T-cell (primary cell): Measurements from ENCODE around the gene C1QTNF7. TPM values are rescaled to one million over a fixed set of nuclear protein-coding genes. Genes with fewer than 3 reads are reported as not detected.

Experiments used
- ATAC-seq, 4 experiments: fragments of 200-7000 bp in 3 of 4; fragments of 150-1000 bp in 1 of 4; cut with Tn5 transposase; replicated peaks in 1 of 4; 1 replicate in 3 of 4; 2 replicates in 1 of 4; pipeline ENCODE4 v1.10.0; 2021; ENCODE audit warnings: moderate library complexity in 3 of 4, mild to moderate bottlenecking in 2 of 4, moderate number of reproducible peaks in 1 of 4
- CTCF ChIA-PET, 2 donors: fragments of 300-600 bp; sonication (Branson Sonifier 250); formaldehyde crosslinking; loops; one replicate each; lab custom pipeline; 2022; ENCODE audit warnings: antibody characterized with exemption in 2 of 2; lab: Charles Lee
- POLR2A ChIA-PET, 2 donors: fragments of 300-600 bp; sonication (Branson Sonifier 250); formaldehyde crosslinking; loops; one replicate each; lab custom pipeline; 2022; ENCODE audit warnings: antibody characterized with exemption in 2 of 2; lab: Charles Lee
- DNase-seq, 35 experiments: peaks; one replicate each; pipeline versions ENCODE4 v3.0.0 to v3.0.0-alpha.2; 2013 to 2023
- H3K27ac ChIP-seq: one replicate; pipeline ENCODE4 v1.5.1; 2013; ENCODE audit warnings: low read length
- H3K27me3 ChIP-seq, 2 experiments: replicated peaks in 1 of 2; 1 replicate in 1 of 2; 2 replicates in 1 of 2; pipeline versions ENCODE4 v1.6.1 to v1.7.0; 2013; ENCODE audit warnings: low read length in 1 of 2, mixed read lengths in 1 of 2; ENCODE audit not compliant: control insufficient read depth in 2 of 2, insufficient read depth in 2 of 2; ENCODE audit errors: extremely low read depth in 1 of 2
- H3K36me3 ChIP-seq, 2 donors: 1 replicate in 1 of 2; 2 replicates in 1 of 2; pipeline versions ENCODE4 v1.6.1 to v1.7.0; 2013; ENCODE audit warnings: low read length in 1 of 2; ENCODE audit not compliant: control insufficient read depth in 2 of 2, insufficient read depth in 1 of 2; ENCODE audit errors: extremely low read depth in 1 of 2
- H3K4me1 ChIP-seq, 2 experiments: 1 replicate in 1 of 2; 2 replicates in 1 of 2; pipeline versions ENCODE4 v1.6.1 to v1.7.0; 2013; ENCODE audit warnings: low read length in 2 of 2, mixed read lengths in 1 of 2; ENCODE audit not compliant: insufficient read depth in 2 of 2, control insufficient read depth in 1 of 2; ENCODE audit errors: extremely low read depth in 1 of 2
- H3K4me3 ChIP-seq, 2 donors: 1 replicate in 1 of 2; 2 replicates in 1 of 2; pipeline versions ENCODE4 v1.5.1 to v1.7.0; 2013; ENCODE audit warnings: mild to moderate bottlenecking in 2 of 2, low read length in 1 of 2, moderate library complexity in 1 of 2; ENCODE audit not compliant: control insufficient read depth in 1 of 2; ENCODE audit errors: extremely low read depth in 1 of 2
- H3K9me3 ChIP-seq: 2 replicates; pipeline ENCODE4 v1.7.0; 2013
- H3K27ac Mint-ChIP-seq, 2 donors: one replicate each; pipeline ENCODE4 v1.8.0; 2020 to 2021; ENCODE audit warnings: mild to moderate bottlenecking in 2 of 2, mixed read lengths in 2 of 2
- H3K27me3 Mint-ChIP-seq, 2 donors: one replicate each; pipeline ENCODE4 v1.8.0; 2021 to 2022; ENCODE audit warnings: mixed read lengths in 2 of 2
- H3K36me3 Mint-ChIP-seq: one replicate; pipeline ENCODE4 v1.8.0; 2021; ENCODE audit warnings: mixed read lengths
- H3K4me1 Mint-ChIP-seq, 3 donors: one replicate each; pipeline ENCODE4 v1.8.0; 2020 to 2022; ENCODE audit warnings: mixed read lengths in 3 of 3, mild to moderate bottlenecking in 1 of 3
- H3K4me3 Mint-ChIP-seq, 3 donors: one replicate each; pipeline ENCODE4 v1.8.0; 2020 to 2022; ENCODE audit warnings: mild to moderate bottlenecking in 3 of 3, mixed read lengths in 3 of 3, moderate library complexity in 3 of 3
- H3K9me3 Mint-ChIP-seq, 3 donors: one replicate each; pipeline ENCODE4 v1.8.0; 2020 to 2022; ENCODE audit warnings: mixed read lengths in 3 of 3
- WGBS: methylation state at CpG from one replicate; pipeline ENCODE4 v1.1.5; 2013; ENCODE audit warnings: missing lambda C conversion rate; ENCODE audit not compliant: insufficient coverage; 5-methylcytosine and 5-hydroxymethylcytosine counted together
- total RNA-seq, 35 experiments: library from RNA in 6 of 35; stranded (reverse) in 6 of 35; fragments of 120-200 nt in 1 of 35; gene quantifications; one replicate each; pipeline versions ENCODE4 v1.2.1 to v1.2.4 and lab custom pipeline; 2013 to 2026

C1QTNF7 gene
- total RNA-seq, 5 donors from 2014 or later (not counting 1 experiment from before 2014, with no cell fraction given) = not detected

- peaks cover 13% of the 10 kb centered on the region for H3K36me3 Mint-ChIP-seq
Observed at GRCh38 chr4:15444276-15444675, 16.4 kb downstream of the C1QTNF7 start.

GRCh38 chr4:15444879-15445547, 17.2 kb downstream of the C1QTNF7 start:
- POLR2A ChIA-PET = interaction anchor here in 1 of 2 donors (0.7 kb wide), 1 partner anchor 184 kb away, joined by 3 read pairs; no protein-coding TSS in a partner anchor
- Mint-ChIP-seq H3K27ac (peak overlapping the region in 1 of 2 donors; percentile 40), H3K4me1 (peaks cover 8 to 16% (median 11%) of the 10 kb centered on the region in 3 donors), H3K4me3 (no peak overlapping the region), H3K9me3 (no peaks in the 10 kb centered on the region), H3K36me3 (peaks cover 13% of the 10 kb centered on the region), H3K27me3 (peaks cover 0 to 1% of the 10 kb centered on the region in 2 donors)
- Histone ChIP-seq H3K4me3 (no peak overlapping the region), H3K9me3 (no peaks in the 10 kb centered on the region), H3K36me3 (no peaks in the 10 kb centered on the region), H3K4me1 (peaks cover 0 to 2% of the 10 kb centered on the region in 2 experiments), H3K27ac (no peak overlapping the region), H3K27me3 (no peaks in the 10 kb centered on the region)
- CTCF ChIA-PET = interaction anchor here in 1 of 2 donors (0.6 kb wide), 1 partner anchor 368 kb away, joined by 5 read pairs; no protein-coding TSS in a partner anchor
- DNase-seq (no peak), ATAC-seq (peak in 2 of 4 experiments; percentile 29 to 45)
- WGBS = no CpG with 5 or more reads among the region's 4 CpGs

More at GRCh38 chr4:15444276-15444675, 16.4 kb downstream of the C1QTNF7 start:
- Histone ChIP-seq H3K27ac (no peak overlapping the region), H3K4me3 (no peak overlapping the region), H3K4me1 (peaks cover 0 to 2% of the 10 kb centered on the region in 2 experiments), H3K36me3 (no peaks in the 10 kb centered on the region), H3K27me3 (no peaks in the 10 kb centered on the region), H3K9me3 (no peaks in the 10 kb centered on the region)
- H3K4me3 Mint-ChIP-seq = no peak overlapping the region
- H3K27me3 Mint-ChIP-seq = peaks cover 0 to 1% of the 10 kb centered on the region in 2 donors
- H3K4me1 Mint-ChIP-seq = peaks cover 8 to 11% (median 11%) of the 10 kb centered on the region in 3 donors
- H3K27ac Mint-ChIP-seq = no peak overlapping the region
- POLR2A ChIA-PET = interaction anchor here in 1 of 2 donors (0.6 kb wide), 1 partner anchor 1656 kb away, joined by 4 read pairs; no protein-coding TSS in a partner anchor
- CTCF ChIA-PET = no interaction called here
- no peak for ATAC-seq
- no peak for DNase-seq
- no CpG with 5 or more reads among the region's 7 CpGs for WGBS
- no peaks in the 10 kb centered on the region for H3K9me3 Mint-ChIP-seq

- peaks cover 0 to 22% (median 0%) of the 10 kb centered on the region in 3 donors for H3K4me1 Mint-ChIP-seq
- DNase-seq = no peak
- no peaks in the 10 kb centered on the region for H3K9me3 Mint-ChIP-seq
- no peak overlapping the region for H3K27ac ChIP-seq
- H3K27me3 Mint-ChIP-seq = peaks cover 0 to 1% of the 10 kb centered on the region in 2 donors
- H3K27ac Mint-ChIP-seq = no peak overlapping the region
- ChIA-PET POLR2A (no interaction called here), CTCF (interaction anchor here in 1 of 2 donors (0.6 kb wide), 1 partner anchor 218 kb away, joined by 3 read pairs; no protein-coding TSS in a partner anchor)
- no peaks in the 10 kb centered on the region for H3K27me3 ChIP-seq
- no peaks in the 10 kb centered on the region for H3K4me1 ChIP-seq
- no peaks in the 10 kb centered on the region for H3K36me3 ChIP-seq
- peaks cover 6% of the 10 kb centered on the region for H3K36me3 Mint-ChIP-seq
- WGBS = no CpG with 5 or more reads among the region's 1 CpG
- no peak overlapping the region for H3K4me3 Mint-ChIP-seq
- H3K9me3 ChIP-seq = no peaks in the 10 kb centered on the region
- H3K4me3 ChIP-seq = no peak overlapping the region
- ATAC-seq = no peak
Observed at GRCh38 chr4:15451181-15451865, 23.5 kb downstream of the C1QTNF7 start.

- H3K27ac ChIP-seq = no peak overlapping the region
- Mint-ChIP-seq H3K27ac (no peak overlapping the region), H3K27me3 (peaks cover 0 to under 1% of the 10 kb centered on the region in 2 donors), H3K4me3 (no peak overlapping the region), H3K9me3 (no peaks in the 10 kb centered on the region), H3K36me3 (peaks cover under 1% of the 10 kb centered on the region), H3K4me1 (peaks cover 0 to 25% (median 6%) of the 10 kb centered on the region in 3 donors)
- H3K4me1 ChIP-seq = no peaks in the 10 kb centered on the region
- ATAC-seq = no peak
- POLR2A ChIA-PET = no interaction called here
- no peaks in the 10 kb centered on the region for H3K36me3 ChIP-seq
- H3K9me3 ChIP-seq = no peaks in the 10 kb centered on the region
- CTCF ChIA-PET = interaction anchor here (0.7 to 0.9 kb wide), 2 partner anchors 9 to 216 kb away, joined by 3 read pairs; no protein-coding TSS in a partner anchor
- H3K4me3 ChIP-seq = no peak overlapping the region
- no peaks in the 10 kb centered on the region for H3K27me3 ChIP-seq
- DNase-seq = no peak
- WGBS = 94% methylated on average over 2 of the region's 4 CpGs
Observed at GRCh38 chr4:15451866-15452765, 24.3 kb downstream of the C1QTNF7 start.

- H3K4me1 ChIP-seq = peaks cover 0 to 3% of the 10 kb centered on the region in 2 experiments
- DNase-seq = no peak
- no peaks in the 10 kb centered on the region for H3K27me3 ChIP-seq
- WGBS = no CpG with 5 or more reads among the region's 3 CpGs
- peaks cover 2 to 25% (median 10%) of the 10 kb centered on the region in 3 donors for H3K4me1 Mint-ChIP-seq
- H3K27me3 Mint-ChIP-seq = peaks cover 0 to 3% of the 10 kb centered on the region in 2 donors
- no peaks in the 10 kb centered on the region for H3K9me3 ChIP-seq
- no peak overlapping the region for H3K27ac ChIP-seq
- CTCF ChIA-PET = interaction anchor here in 1 of 2 donors (1.2 kb wide), 1 partner anchor 219 kb away, joined by 3 read pairs; no protein-coding TSS in a partner anchor
- H3K4me3 ChIP-seq = no peak overlapping the region
- no peak for ATAC-seq
- no peaks in the 10 kb centered on the region for H3K36me3 Mint-ChIP-seq
- no peaks in the 10 kb centered on the region for H3K36me3 ChIP-seq
- POLR2A ChIA-PET = no interaction called here
- no peaks in the 10 kb centered on the region for H3K9me3 Mint-ChIP-seq
- H3K27ac Mint-ChIP-seq = no peak overlapping the region
- no peak overlapping the region for H3K4me3 Mint-ChIP-seq
Observed at GRCh38 chr4:15455290-15455689, 27.5 kb downstream of the C1QTNF7 start.
